ENCODE results near the gene KCNH8. TPM values are rescaled to one million over a fixed set of nuclear protein-coding genes. Genes with fewer than 3 reads are reported as not detected.

Gene KCNH8
- total RNA-seq, 1 donor: not detected

DNA sequence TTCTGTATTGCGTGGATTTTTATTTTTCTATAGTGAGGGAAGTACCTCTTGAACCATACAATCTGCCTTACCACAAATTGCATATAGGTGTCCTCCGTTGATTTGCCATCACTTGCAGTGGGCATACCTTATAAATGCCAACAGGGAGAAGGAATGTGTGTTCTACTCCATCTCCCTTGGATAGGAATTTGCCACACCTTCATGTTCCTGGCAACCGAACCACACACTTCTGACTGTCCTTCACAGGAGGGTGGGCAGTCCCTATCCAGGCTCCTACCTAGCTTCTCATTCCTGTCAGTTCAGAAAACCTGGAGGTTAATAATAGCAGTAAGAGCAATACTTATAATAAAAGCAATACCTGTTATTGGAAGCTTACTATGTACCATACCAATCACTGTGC is 428.0 kb downstream of the KCNH8 start:
- no peak for DNase-seq (ENCODE audit: low read depth)
- TF ChIP-seq, protein P1, sequence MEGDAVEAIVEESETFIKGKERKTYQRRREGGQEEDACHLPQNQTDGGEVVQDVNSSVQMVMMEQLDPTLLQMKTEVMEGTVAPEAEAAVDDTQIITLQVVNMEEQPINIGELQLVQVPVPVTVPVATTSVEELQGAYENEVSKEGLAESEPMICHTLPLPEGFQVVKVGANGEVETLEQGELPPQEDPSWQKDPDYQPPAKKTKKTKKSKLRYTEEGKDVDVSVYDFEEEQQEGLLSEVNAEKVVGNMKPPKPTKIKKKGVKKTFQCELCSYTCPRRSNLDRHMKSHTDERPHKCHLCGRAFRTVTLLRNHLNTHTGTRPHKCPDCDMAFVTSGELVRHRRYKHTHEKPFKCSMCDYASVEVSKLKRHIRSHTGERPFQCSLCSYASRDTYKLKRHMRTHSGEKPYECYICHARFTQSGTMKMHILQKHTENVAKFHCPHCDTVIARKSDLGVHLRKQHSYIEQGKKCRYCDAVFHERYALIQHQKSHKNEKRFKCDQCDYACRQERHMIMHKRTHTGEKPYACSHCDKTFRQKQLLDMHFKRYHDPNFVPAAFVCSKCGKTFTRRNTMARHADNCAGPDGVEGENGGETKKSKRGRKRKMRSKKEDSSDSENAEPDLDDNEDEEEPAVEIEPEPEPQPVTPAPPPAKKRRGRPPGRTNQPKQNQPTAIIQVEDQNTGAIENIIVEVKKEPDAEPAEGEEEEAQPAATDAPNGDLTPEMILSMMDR (IDR thresholded peaks at IDR 0.05; ENCODE audit: insufficient read depth, low read length): no peak
- no peak overlapping the region for H3K4me3 ChIP-seq (ENCODE audit: low read depth, low read length)

Small RNA genes lying within 50 kb of the gene (small RNA-seq; reads per million reads assigned to genes)
- gene MIR4791: not detected
